Neural cell (in vitro differentiated cells): ENCODE measurements around the gene SOD3. TPM values are rescaled to one million over a fixed set of nuclear protein-coding genes. Genes with fewer than 3 reads are reported as not detected.

Experiments
- H2AFZ ChIP-seq: fragments of 200-600, 300-800 bp; sonication (generic), shearing (Covaris generic); 2 replicates; pipeline ENCODE4 v1.6.0; 2014; ENCODE audit warnings: low read depth, mild to moderate bottlenecking, antibody characterized with exemption, low read length, moderate library complexity
- H3F3A ChIP-seq: fragments of 200-600 bp; shearing (Covaris generic); 2 replicates; pipeline ENCODE4 v1.6.1; 2016; ENCODE audit warnings: mild to moderate bottlenecking, moderate library complexity, mixed read lengths, antibody characterized with exemption, low read length; ENCODE audit not compliant: insufficient read depth, poor library complexity, severe bottlenecking
- H3K27ac ChIP-seq: fragments of 200-600, 300-800 bp; sonication (generic), shearing (Covaris generic); 2 replicates; pipeline ENCODE4 v1.5.1; 2014; ENCODE audit warnings: mild to moderate bottlenecking, low read length, moderate library complexity
- H3K27me3 ChIP-seq: fragments of 300-800, 200-600 bp; sonication (generic), shearing (Covaris generic); 2 replicates; pipeline ENCODE4 v1.6.0; 2014; ENCODE audit warnings: mild to moderate bottlenecking, low read depth, low read length, moderate library complexity; ENCODE audit not compliant: insufficient read depth
- H3K36me3 ChIP-seq: fragments of 300-800, 200-600 bp; sonication (generic), shearing (Covaris generic); 2 replicates; pipeline ENCODE4 v1.5.1; 2014; ENCODE audit warnings: mild to moderate bottlenecking, antibody characterized with exemption, low read length, moderate library complexity; ENCODE audit not compliant: insufficient read depth
- H3K4me2 ChIP-seq: fragments of 300-800, 200-600 bp; sonication (generic), shearing (Covaris generic); 2 replicates; pipeline ENCODE4 v1.6.0; 2014; ENCODE audit warnings: mild to moderate bottlenecking, low read length
- H3K4me3 ChIP-seq: fragments of 300-800, 200-600 bp; sonication (generic), shearing (Covaris generic); 2 replicates; pipeline ENCODE4 v1.5.1; 2014; ENCODE audit warnings: mild to moderate bottlenecking, low read length, moderate library complexity
- H3K79me2 ChIP-seq: fragments of 200-600 bp; shearing (Covaris generic); replicated peaks from 2 replicates; pipeline ENCODE4 v1.6.0; 2014; ENCODE audit warnings: mild to moderate bottlenecking, low read length, moderate library complexity; ENCODE audit not compliant: insufficient read depth
- H3K9ac ChIP-seq: fragments of 300-800, 200-600 bp; sonication (generic), shearing (Covaris generic); 2 replicates; pipeline ENCODE4 v1.6.1; 2016; ENCODE audit warnings: mild to moderate bottlenecking, low read length, mixed read lengths
- H3K9me2 ChIP-seq: fragments of 200-600 bp; shearing (Covaris generic); 2 replicates; pipeline ENCODE4 v1.6.1; 2016; ENCODE audit warnings: mild to moderate bottlenecking, low read length, mixed read lengths; ENCODE audit not compliant: insufficient read depth
- H3K9me3 ChIP-seq: fragments of 200-600, 300-800 bp; sonication (generic), shearing (Covaris generic); 2 replicates; pipeline ENCODE4 v1.6.1; 2016; ENCODE audit warnings: mild to moderate bottlenecking, mixed run types, low read length, moderate library complexity, mixed read lengths
- H4K20me1 ChIP-seq: fragments of 200-600 bp; shearing (Covaris generic); 2 replicates; pipeline ENCODE4 v1.6.1; 2016; ENCODE audit warnings: mild to moderate bottlenecking, mixed run types; ENCODE audit not compliant: insufficient read depth
- EP300 ChIP-seq: fragments of 450-650 bp; conservative IDR thresholded peaks from 2 replicates; pipeline ENCODE4 v1.6.1; 2014; ENCODE audit warnings: antibody characterized with exemption, mild to moderate bottlenecking, moderate library complexity; ENCODE audit not compliant: poor library complexity, severe bottlenecking
- EZH2 ChIP-seq: fragments of 200-600, 300-800 bp; shearing (Covaris generic), sonication (generic); IDR thresholded peaks from 2 replicates; pipeline ENCODE4 v1.6.1; 2014; ENCODE audit warnings: antibody characterized with exemption, low read length, borderline replicate concordance, mild to moderate bottlenecking; ENCODE audit not compliant: insufficient read depth, poor library complexity, severe bottlenecking
- MXI1 ChIP-seq: fragments of 450-650 bp; conservative IDR thresholded peaks from 2 replicates; pipeline ENCODE4 v1.6.1; 2014; ENCODE audit warnings: antibody characterized with exemption, mild to moderate bottlenecking; ENCODE audit not compliant: poor library complexity, severe bottlenecking
- POLR2AphosphoS5 ChIP-seq: IDR thresholded peaks from 2 replicates; pipeline ENCODE4 v1.6.1; 2012
- RAD21 ChIP-seq: fragments of 450-650 bp; conservative IDR thresholded peaks from 2 replicates; pipeline ENCODE4 v1.6.1; 2014; ENCODE audit warnings: antibody characterized with exemption, mild to moderate bottlenecking, moderate library complexity
- SMC3 ChIP-seq: fragments of 450-650 bp; conservative IDR thresholded peaks from 2 replicates; pipeline ENCODE4 v1.6.1; 2014; ENCODE audit warnings: antibody characterized with exemption, mild to moderate bottlenecking, moderate library complexity; ENCODE audit not compliant: poor library complexity
- TAF1 ChIP-seq: IDR thresholded peaks from 2 replicates; pipeline ENCODE4 v1.6.1; 2012; ENCODE audit warnings: low read depth
- polyA plus RNA-seq: library from polyadenylated mRNA; depleted of rRNA; stranded (reverse); fragments of >200 nt; gene quantifications from 2 replicates; pipeline ENCODE4 v1.2.3, GENCODE V29; 2014
- TF ChIP-seq, protein P1 (sequence below): fragments of 450-650 bp; IDR thresholded peaks from 2 replicates; pipeline ENCODE4 v1.5.1; 2014; ENCODE audit warnings: antibody characterized with exemption, mild to moderate bottlenecking, moderate library complexity; ENCODE audit not compliant: poor library complexity, severe bottlenecking
- TF ChIP-seq, protein P2 (sequence below): IDR thresholded peaks from 2 replicates; pipeline ENCODE4 v1.6.1; 2012; ENCODE audit warnings: borderline replicate concordance

SOD3 gene
- polyA plus RNA-seq, 1 donor from 2014 or later, result not detected

DNA sequence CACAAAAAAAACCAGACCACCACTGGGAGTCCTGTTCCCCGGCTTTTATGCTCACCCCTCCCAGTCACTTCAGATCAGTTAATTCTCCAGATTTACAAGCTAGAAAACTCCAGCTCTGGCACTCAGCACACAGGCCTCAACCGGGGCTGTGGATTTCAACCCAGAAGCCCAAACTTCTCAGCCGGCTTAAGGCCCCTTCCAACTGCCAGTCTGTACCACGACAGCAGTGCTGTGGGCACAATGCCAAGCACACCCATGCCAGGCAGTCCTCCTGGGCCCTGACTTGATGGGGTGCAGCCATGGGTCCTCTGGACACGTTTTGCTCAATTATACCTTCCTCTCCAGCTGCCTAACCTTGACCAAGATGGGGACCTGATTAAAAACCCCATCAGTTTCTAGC, 12.2 kb downstream of the SOD3 start:
- Histone ChIP-seq H3K9me3 (no peaks in the 10 kb centered on the region), H3K36me3 (no peaks in the 10 kb centered on the region), H2AFZ (no peak overlapping the region), H3K27ac (no peak overlapping the region), H3K9me2 (no peaks in the 10 kb centered on the region), H4K20me1 (no peaks in the 10 kb centered on the region), H3K27me3 (no peaks in the 10 kb centered on the region), H3K9ac (no peak overlapping the region), H3K4me3 (no peak overlapping the region), H3K4me2 (no peak overlapping the region), H3F3A (no peaks in the 10 kb centered on the region), H3K79me2 (no peaks in the 10 kb centered on the region)
- TF ChIP-seq, protein P1, sequence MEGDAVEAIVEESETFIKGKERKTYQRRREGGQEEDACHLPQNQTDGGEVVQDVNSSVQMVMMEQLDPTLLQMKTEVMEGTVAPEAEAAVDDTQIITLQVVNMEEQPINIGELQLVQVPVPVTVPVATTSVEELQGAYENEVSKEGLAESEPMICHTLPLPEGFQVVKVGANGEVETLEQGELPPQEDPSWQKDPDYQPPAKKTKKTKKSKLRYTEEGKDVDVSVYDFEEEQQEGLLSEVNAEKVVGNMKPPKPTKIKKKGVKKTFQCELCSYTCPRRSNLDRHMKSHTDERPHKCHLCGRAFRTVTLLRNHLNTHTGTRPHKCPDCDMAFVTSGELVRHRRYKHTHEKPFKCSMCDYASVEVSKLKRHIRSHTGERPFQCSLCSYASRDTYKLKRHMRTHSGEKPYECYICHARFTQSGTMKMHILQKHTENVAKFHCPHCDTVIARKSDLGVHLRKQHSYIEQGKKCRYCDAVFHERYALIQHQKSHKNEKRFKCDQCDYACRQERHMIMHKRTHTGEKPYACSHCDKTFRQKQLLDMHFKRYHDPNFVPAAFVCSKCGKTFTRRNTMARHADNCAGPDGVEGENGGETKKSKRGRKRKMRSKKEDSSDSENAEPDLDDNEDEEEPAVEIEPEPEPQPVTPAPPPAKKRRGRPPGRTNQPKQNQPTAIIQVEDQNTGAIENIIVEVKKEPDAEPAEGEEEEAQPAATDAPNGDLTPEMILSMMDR, result no peak
- TF ChIP-seq, protein P2, sequence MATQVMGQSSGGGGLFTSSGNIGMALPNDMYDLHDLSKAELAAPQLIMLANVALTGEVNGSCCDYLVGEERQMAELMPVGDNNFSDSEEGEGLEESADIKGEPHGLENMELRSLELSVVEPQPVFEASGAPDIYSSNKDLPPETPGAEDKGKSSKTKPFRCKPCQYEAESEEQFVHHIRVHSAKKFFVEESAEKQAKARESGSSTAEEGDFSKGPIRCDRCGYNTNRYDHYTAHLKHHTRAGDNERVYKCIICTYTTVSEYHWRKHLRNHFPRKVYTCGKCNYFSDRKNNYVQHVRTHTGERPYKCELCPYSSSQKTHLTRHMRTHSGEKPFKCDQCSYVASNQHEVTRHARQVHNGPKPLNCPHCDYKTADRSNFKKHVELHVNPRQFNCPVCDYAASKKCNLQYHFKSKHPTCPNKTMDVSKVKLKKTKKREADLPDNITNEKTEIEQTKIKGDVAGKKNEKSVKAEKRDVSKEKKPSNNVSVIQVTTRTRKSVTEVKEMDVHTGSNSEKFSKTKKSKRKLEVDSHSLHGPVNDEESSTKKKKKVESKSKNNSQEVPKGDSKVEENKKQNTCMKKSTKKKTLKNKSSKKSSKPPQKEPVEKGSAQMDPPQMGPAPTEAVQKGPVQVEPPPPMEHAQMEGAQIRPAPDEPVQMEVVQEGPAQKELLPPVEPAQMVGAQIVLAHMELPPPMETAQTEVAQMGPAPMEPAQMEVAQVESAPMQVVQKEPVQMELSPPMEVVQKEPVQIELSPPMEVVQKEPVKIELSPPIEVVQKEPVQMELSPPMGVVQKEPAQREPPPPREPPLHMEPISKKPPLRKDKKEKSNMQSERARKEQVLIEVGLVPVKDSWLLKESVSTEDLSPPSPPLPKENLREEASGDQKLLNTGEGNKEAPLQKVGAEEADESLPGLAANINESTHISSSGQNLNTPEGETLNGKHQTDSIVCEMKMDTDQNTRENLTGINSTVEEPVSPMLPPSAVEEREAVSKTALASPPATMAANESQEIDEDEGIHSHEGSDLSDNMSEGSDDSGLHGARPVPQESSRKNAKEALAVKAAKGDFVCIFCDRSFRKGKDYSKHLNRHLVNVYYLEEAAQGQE, result no peak
- TF ChIP-seq TAF1 (no peak), SMC3 (no peak), RAD21 (no peak), POLR2AphosphoS5 (no peak), EP300 (no peak), EZH2 (no peak), MXI1 (no peak)

DNA sequence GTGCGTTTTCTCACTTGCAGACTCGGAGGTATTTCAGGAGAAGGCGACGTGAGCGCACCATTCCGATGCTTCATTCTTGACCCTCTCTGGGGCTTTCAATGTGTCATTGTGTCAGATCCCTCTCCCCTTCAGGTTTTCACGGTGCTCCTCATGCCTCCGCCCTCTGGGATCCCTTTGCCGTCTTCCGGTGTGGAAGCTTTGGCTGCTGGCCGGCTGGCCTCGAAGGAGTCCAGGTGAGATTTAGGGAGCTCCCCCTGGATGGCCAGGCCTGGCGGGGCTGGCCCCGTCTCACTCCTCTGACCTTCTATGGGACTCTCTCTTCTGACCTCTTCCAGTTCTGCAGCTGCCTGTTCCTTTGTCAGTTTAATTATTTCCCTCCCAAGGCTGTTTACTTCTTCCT, 12.9 kb downstream of the SOD3 start:
- H3K27ac ChIP-seq, result no peak overlapping the region
- no peaks in the 10 kb centered on the region for H3K9me2 ChIP-seq
- no peak overlapping the region for H3K4me2 ChIP-seq
- no peak overlapping the region for H3K9ac ChIP-seq
- H3K36me3 ChIP-seq, result no peaks in the 10 kb centered on the region
- H3K27me3 ChIP-seq, result no peaks in the 10 kb centered on the region
- no peak overlapping the region for H3K4me3 ChIP-seq
- no peaks in the 10 kb centered on the region for H3K9me3 ChIP-seq
- H4K20me1 ChIP-seq, result no peaks in the 10 kb centered on the region
- no peaks in the 10 kb centered on the region for H3K79me2 ChIP-seq
- H2AFZ ChIP-seq, result no peak overlapping the region
- TF ChIP-seq TAF1 (no peak), SMC3 (no peak), EP300 (no peak), RAD21 (no peak), POLR2AphosphoS5 (no peak)
- TF ChIP-seq, protein P1, result no peak
- no peaks in the 10 kb centered on the region for H3F3A ChIP-seq
